Skeletal muscle satellite cell (primary cell): ENCODE results near the gene DBF4B. TPM values are rescaled to one million over a fixed set of nuclear protein-coding genes. Genes with fewer than 3 reads are reported as not detected.
A peak's percentile ranks its signal among the peaks of the same experiment; 100 is the strongest.
"Not testable (repeated sequence)": the region's sequence is repeated elsewhere in the genome, so short reads cannot be mapped to it uniquely, and the experiment has no call there.

ENCODE experiments used
- H3K27me3 ChIP-seq: 2 replicates; pipeline ENCODE4 v1.7.0; 2013; ENCODE audit warnings: low read length; ENCODE audit not compliant: control insufficient read depth, insufficient read depth
- H3K36me3 ChIP-seq: 2 replicates; pipeline ENCODE4 v1.7.0; 2013; ENCODE audit warnings: mild to moderate bottlenecking, control low read depth, low read length; ENCODE audit not compliant: insufficient read depth
- H3K4me1 ChIP-seq: 2 replicates; pipeline ENCODE4 v1.7.0; 2013; ENCODE audit warnings: low read length; ENCODE audit not compliant: control insufficient read depth, insufficient read depth
- H3K4me2 ChIP-seq: 2 replicates; pipeline ENCODE4 v1.7.0; 2013; ENCODE audit warnings: mild to moderate bottlenecking, low read length
- H3K4me3 ChIP-seq: 2 replicates; pipeline ENCODE4 v1.7.0; 2013; ENCODE audit warnings: low read length
- H3K9ac ChIP-seq: 2 replicates; pipeline ENCODE4 v1.7.0; 2013; ENCODE audit warnings: mild to moderate bottlenecking, low read depth, low read length, moderate library complexity
- H3K9me3 ChIP-seq: replicated peaks from 2 replicates; pipeline ENCODE4 v1.7.0; 2013; ENCODE audit warnings: mild to moderate bottlenecking, control low read depth, low read length
- total RNA-seq: library from RNA; depleted of rRNA; stranded (reverse); fragments of >200 nt; gene quantifications from 2 replicates; pipeline ENCODE4 v1.2.3, GENCODE V29; 2012; rRNA removed

DBF4B gene
- total RNA-seq: 3.1 and 5.1 TPM in 2 replicates

- H3K9me3 ChIP-seq: no peaks in the 10 kb centered on the region
- H3K9ac ChIP-seq: peak within 1 kb of the TSS; percentile 85
- peaks cover 18% of the 10 kb centered on the region for H3K4me1 ChIP-seq
- peaks cover 3% of the 10 kb centered on the region for H3K36me3 ChIP-seq
- peak within 1 kb of the TSS; percentile 89 for H3K4me3 ChIP-seq
- peak within 1 kb of the TSS; percentile 81 for H3K4me2 ChIP-seq
- H3K27me3 ChIP-seq: no peaks in the 10 kb centered on the region
Observed at GRCh38 chr17:44708401-44709263, at the start of gene DBF4B. Gene DBF4B, plus strand, starts transcription at chr17:44708665. Its CDS starts 156 bp downstream, at chr17:44708821.

GRCh38 chr17:44661835-44662234, 46.6 kb upstream of the DBF4B start:
- Histone ChIP-seq H3K4me2 (no peak overlapping the region), H3K27me3 (peaks cover 4% of the 10 kb centered on the region), H3K9ac (no peak overlapping the region), H3K9me3 (no peaks in the 10 kb centered on the region), H3K36me3 (no peaks in the 10 kb centered on the region), H3K4me1 (no peaks in the 10 kb centered on the region), H3K4me3 (no peak overlapping the region)

- Histone ChIP-seq H3K9ac (no peak overlapping the region), H3K4me1 (no peaks in the 10 kb centered on the region), H3K27me3 (no peaks in the 10 kb centered on the region), H3K4me2 (no peak overlapping the region), H3K36me3 (no peaks in the 10 kb centered on the region), H3K9me3 (no peaks in the 10 kb centered on the region), H3K4me3 (no peak overlapping the region)
Observed at GRCh38 chr17:44663095-44663494, 45.4 kb upstream of the DBF4B start.

GRCh38 chr17:44664867-44665266, 43.6 kb upstream of the DBF4B start:
- H3K27me3 ChIP-seq: no peaks in the 10 kb centered on the region
- no peaks in the 10 kb centered on the region for H3K36me3 ChIP-seq
- no peak overlapping the region for H3K4me2 ChIP-seq
- H3K9me3 ChIP-seq: no peaks in the 10 kb centered on the region
- H3K4me3 ChIP-seq: no peak overlapping the region
- H3K4me1 ChIP-seq: no peaks in the 10 kb centered on the region
- H3K9ac ChIP-seq: no peak overlapping the region

GRCh38 chr17:44666006-44666405, 42.5 kb upstream of the DBF4B start:
- no peaks in the 10 kb centered on the region for H3K9me3 ChIP-seq
- H3K4me3 ChIP-seq: no peak overlapping the region

GRCh38 chr17:44672479-44673093, 35.9 kb upstream of the DBF4B start:
- H3K36me3 ChIP-seq: no peaks in the 10 kb centered on the region
- H3K4me1 ChIP-seq: peaks cover 9% of the 10 kb centered on the region
- no peaks in the 10 kb centered on the region for H3K9me3 ChIP-seq
- no peak overlapping the region for H3K4me3 ChIP-seq
- no peak overlapping the region for H3K9ac ChIP-seq
- no peak overlapping the region for H3K4me2 ChIP-seq
- H3K27me3 ChIP-seq: no peaks in the 10 kb centered on the region

More at GRCh38 chr17:44666006-44666405, 42.5 kb upstream of the DBF4B start:
- H3K4me2 ChIP-seq: no peak overlapping the region
- no peaks in the 10 kb centered on the region for H3K4me1 ChIP-seq
- H3K9ac ChIP-seq: no peak overlapping the region
- H3K27me3 ChIP-seq: no peaks in the 10 kb centered on the region
- no peaks in the 10 kb centered on the region for H3K36me3 ChIP-seq

- Histone ChIP-seq H3K9ac (no peak overlapping the region), H3K4me2 (no peak overlapping the region), H3K4me1 (peaks cover 14% of the 10 kb centered on the region), H3K27me3 (no peaks in the 10 kb centered on the region), H3K9me3 (no peaks in the 10 kb centered on the region), H3K4me3 (no peak overlapping the region), H3K36me3 (peaks cover 4% of the 10 kb centered on the region)
Observed at GRCh38 chr17:44673893-44674292, 34.6 kb upstream of the DBF4B start.

GRCh38 chr17:44677136-44677535, 31.3 kb upstream of the DBF4B start:
- H3K4me1 ChIP-seq: peaks cover 14% of the 10 kb centered on the region
- peaks cover 24% of the 10 kb centered on the region for H3K36me3 ChIP-seq

GRCh38 chr17:44683303-44683702, 25.2 kb upstream of the DBF4B start:
- not testable (repeated sequence) for H3K4me1 ChIP-seq, H3K4me2 ChIP-seq, H3K9me3 ChIP-seq, H3K27me3 ChIP-seq, H3K9ac ChIP-seq, H3K4me3 ChIP-seq
- H3K36me3 ChIP-seq: peaks cover 30% of the 10 kb centered on the region

More at GRCh38 chr17:44677136-44677535, 31.3 kb upstream of the DBF4B start:
- Histone ChIP-seq H3K4me3 (no peak overlapping the region), H3K9ac (no peak overlapping the region), H3K4me2 (peak overlapping the region; percentile 3), H3K9me3 (no peaks in the 10 kb centered on the region), H3K27me3 (no peaks in the 10 kb centered on the region)

- Histone ChIP-seq H3K4me3 (no peak overlapping the region), H3K27me3 (no peaks in the 10 kb centered on the region), H3K9ac (no peak overlapping the region), H3K9me3 (no peaks in the 10 kb centered on the region), H3K4me1 (peaks cover 8% of the 10 kb centered on the region), H3K36me3 (peaks cover 4% of the 10 kb centered on the region), H3K4me2 (no peak overlapping the region)
Observed at GRCh38 chr17:44687756-44688155, 20.7 kb upstream of the DBF4B start.

GRCh38 chr17:44688200-44688599, 20.3 kb upstream of the DBF4B start:
- no peak overlapping the region for H3K9ac ChIP-seq
- H3K4me1 ChIP-seq: peaks cover 8% of the 10 kb centered on the region
- peak overlapping the region; percentile 94 for H3K4me2 ChIP-seq
- H3K27me3 ChIP-seq: no peaks in the 10 kb centered on the region
- peaks cover 4% of the 10 kb centered on the region for H3K36me3 ChIP-seq
- H3K4me3 ChIP-seq: peak overlapping the region; percentile 98
- H3K9me3 ChIP-seq: no peaks in the 10 kb centered on the region
